Measurements from ENCODE around the gene COBL.

- TF ChIP-seq CTCF (IDR thresholded peaks at IDR 0.05) (no peak), POLR2A (IDR thresholded peaks at IDR 0.05) (no peak), POLR2AphosphoS5 (IDR thresholded peaks at IDR 0.05) (no peak), EP300 (IDR thresholded peaks at IDR 0.05) (no peak)
Measured at GRCh38 chr7:51239691-51240090, 76.9 kb downstream of the COBL start.
